PC-3 (cell line): ENCODE measurements around the gene RCSD1. TPM values are rescaled to one million over a fixed set of nuclear protein-coding genes. Genes with fewer than 3 reads are reported as not detected.

Experiments used
- ATAC-seq: fragments of 200-7000 bp; cut with Tn5 transposase; 2 replicates; pipeline ENCODE4 v1.9.1; 2020; ENCODE audit warnings: mild to moderate bottlenecking, moderate library complexity
- BruUV-seq: library from RNA; stranded (reverse); fragments of 400-500 nt; replicated peaks from 2 replicates; lab custom pipeline; 2021; lab: Mats Ljungman, UMichigan
- CTCF ChIA-PET: fragments of 300-600 bp; sonication (Branson Sonifier 250); formaldehyde crosslinking; loops from one replicate; lab custom pipeline; 2022; ENCODE audit warnings: antibody characterized with exemption; lab: Charles Lee
- POLR2A ChIA-PET: fragments of 300-600 bp; sonication (Branson Sonifier 250); formaldehyde crosslinking; loops from one replicate; lab custom pipeline; 2022; ENCODE audit warnings: antibody characterized with exemption; ENCODE audit not compliant: unreplicated experiment; lab: Charles Lee
- DNase-seq: peaks from one replicate; pipeline ENCODE4 v3.0.0-alpha.2; 2015
- H2AFZ ChIP-seq: fragments of 300-600 bp; sonication (generic); 2 replicates; pipeline ENCODE4 v1.6.0; 2016; ENCODE audit warnings: antibody characterized with exemption, low read length
- H3F3A ChIP-seq: fragments of 300-600 bp; sonication (generic); one replicate; pipeline ENCODE4 v1.6.0; 2017; ENCODE audit warnings: antibody characterized with exemption, low read length, control low read depth, mild to moderate bottlenecking; ENCODE audit not compliant: unreplicated experiment
- H3K27ac ChIP-seq: fragments of 300-600 bp; sonication (generic); 2 replicates; pipeline ENCODE4 v1.5.1; 2016; ENCODE audit warnings: mild to moderate bottlenecking, low read length
- H3K27me3 ChIP-seq: fragments of 300-600 bp; sonication (generic); 2 replicates; pipeline ENCODE4 v1.6.1; 2016; ENCODE audit warnings: low read length, mixed read lengths
- H3K36me3 ChIP-seq: fragments of 300-600 bp; sonication (generic); 2 replicates; pipeline ENCODE4 v1.6.1; 2016; ENCODE audit warnings: low read depth, mixed run types, low read length, mixed read lengths
- H3K4me1 ChIP-seq: fragments of 300-600 bp; sonication (generic); 2 replicates; pipeline ENCODE4 v1.5.1; 2016; ENCODE audit warnings: low read length; ENCODE audit not compliant: insufficient read depth
- H3K4me2 ChIP-seq: fragments of 300-600 bp; sonication (generic); 2 replicates; pipeline ENCODE4 v1.6.0; 2016; ENCODE audit warnings: low read length
- H3K4me3 ChIP-seq: fragments of 300-600 bp; sonication (generic); 2 replicates; pipeline ENCODE4 v1.5.1; 2016; ENCODE audit warnings: mild to moderate bottlenecking, low read length, mixed read lengths
- H3K79me2 ChIP-seq: fragments of 300-600 bp; sonication (generic); 2 replicates; pipeline ENCODE4 v1.6.1; 2017; ENCODE audit warnings: low read length, mixed read lengths
- H3K9ac ChIP-seq: fragments of 300-600 bp; sonication (generic); 2 replicates; pipeline ENCODE4 v1.6.0; 2016; ENCODE audit warnings: mild to moderate bottlenecking, low read length
- H3K9me2 ChIP-seq: fragments of 300-600 bp; sonication (generic); replicated peaks from 2 replicates; pipeline ENCODE4 v1.6.1; 2016; ENCODE audit warnings: mixed run types, low read length, mixed read lengths
- H3K9me3 ChIP-seq: fragments of 300-600 bp; sonication (generic); 2 replicates; pipeline ENCODE4 v1.6.1; 2016; ENCODE audit warnings: low read length, mixed read lengths
- H4K20me1 ChIP-seq: fragments of 300-600 bp; sonication (generic); 2 replicates; pipeline ENCODE4 v1.6.1; 2016; ENCODE audit warnings: low read length, mixed read lengths
- EZH2 ChIP-seq: fragments of 300-600 bp; sonication (generic); IDR thresholded peaks from one replicate; pipeline ENCODE4 v1.6.1; 2017; ENCODE audit warnings: antibody characterized with exemption, mild to moderate bottlenecking, low read length; ENCODE audit not compliant: unreplicated experiment
- EZH2phosphoT487 ChIP-seq: fragments of 300-600 bp; sonication (generic); IDR thresholded peaks from 2 replicates; pipeline ENCODE4 v1.6.1; 2018; ENCODE audit warnings: mild to moderate bottlenecking, antibody characterized with exemption, low read length, borderline replicate concordance
- intact Hi-C: fragments of 100-400 bp; cut with micrococcal nuclease; formaldehyde crosslinking; loops from 2 replicates; pipeline ENCODE4 v1.9.0; 2023
- total RNA-seq: library from RNA; depleted of rRNA; stranded (reverse); fragments of >200 nt; gene quantifications from 2 replicates; pipeline ENCODE4 v1.2.3, GENCODE V29; 2014
- TF ChIP-seq, protein P1 (sequence below): fragments of 300-600 bp; sonication (generic); conservative IDR thresholded peaks from 2 replicates; pipeline ENCODE4 v1.5.1; 2017; ENCODE audit warnings: antibody characterized with exemption, low read depth, mild to moderate bottlenecking, low read length

Gene RCSD1
- total RNA-seq, 1 experiment from 2014 or later, result not detected

DNA sequence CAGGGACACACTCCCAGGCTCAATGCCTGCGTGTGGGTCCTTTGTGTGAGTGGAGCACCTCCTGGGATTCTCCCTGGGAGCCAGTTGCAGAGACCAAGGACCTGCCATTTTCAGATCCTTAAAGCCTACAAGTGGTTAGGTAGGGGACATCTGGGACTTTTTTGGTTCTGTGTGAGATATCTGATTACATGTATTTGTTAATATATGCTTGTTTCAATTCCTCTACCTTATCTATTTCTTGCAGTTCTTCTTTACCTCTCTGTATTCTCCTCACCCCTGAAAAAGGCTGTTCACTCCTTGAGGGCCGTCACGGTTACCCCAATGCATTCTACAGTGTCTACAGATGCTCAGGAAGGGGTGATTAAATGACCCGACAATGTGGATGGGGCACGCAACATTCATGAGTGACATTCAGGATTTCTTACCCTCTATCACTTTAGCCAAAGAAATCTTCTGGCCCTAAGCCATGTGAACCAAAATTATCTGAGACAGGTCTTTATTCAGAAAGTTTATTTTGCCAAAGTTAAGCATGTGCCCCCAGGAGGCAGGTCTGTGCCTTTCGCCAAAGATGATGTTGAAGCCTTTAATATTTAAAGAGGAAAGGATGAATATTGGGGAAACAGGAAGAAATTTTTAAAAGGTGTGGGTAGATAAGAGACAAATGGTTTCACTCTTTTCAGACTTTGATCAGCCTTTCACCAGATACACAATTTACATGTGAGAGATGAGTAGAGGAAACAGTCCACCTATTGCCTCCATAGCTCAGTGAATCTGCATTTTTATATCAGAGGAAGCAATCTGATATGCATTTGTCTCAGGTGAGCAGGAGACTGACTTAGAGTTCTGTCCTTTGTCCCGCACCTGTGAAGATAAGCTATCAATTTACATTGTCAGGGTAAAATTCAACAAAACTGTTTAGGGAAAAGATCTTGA lies 47.1 kb downstream of the RCSD1 start:
- ATAC-seq, result no peak
- CTCF ChIA-PET, result no interaction called here

DNA sequence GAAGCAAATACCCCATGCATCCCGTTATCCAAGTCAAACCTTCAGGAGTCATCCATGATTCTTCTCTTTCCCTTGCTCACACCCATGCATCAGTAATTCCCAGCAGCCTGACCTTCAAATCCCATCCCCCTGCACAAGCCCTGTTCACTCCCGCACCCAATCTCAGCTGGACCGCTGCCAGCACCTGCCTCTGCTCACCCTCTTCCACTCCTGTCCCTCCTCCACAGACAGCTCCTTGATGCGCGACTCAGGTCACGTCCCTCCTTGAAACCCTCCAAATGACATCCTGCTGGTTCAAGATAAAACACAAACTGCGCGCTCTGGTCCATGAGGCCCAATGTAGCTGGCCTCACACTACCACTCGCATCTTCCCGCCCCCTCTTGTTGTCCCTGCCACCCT lies 48.4 kb downstream of the RCSD1 start:
- DNase-seq (no peak), ATAC-seq (no peak)
- Histone ChIP-seq H3K4me1 (peaks cover 3% of the 10 kb centered on the region; the same call in 1 of the 2 replicates), H3K79me2 (no peaks in the 10 kb centered on the region), H3K9me3 (no peaks in the 10 kb centered on the region), H3K27ac (no peak overlapping the region), H3K9ac (no peak overlapping the region), H3K9me2 (no peaks in the 10 kb centered on the region), H3F3A (no peaks in the 10 kb centered on the region), H3K27me3 (peaks cover 24% of the 10 kb centered on the region; the same call in 1 of the 2 replicates), H3K4me3 (no peak overlapping the region), H3K36me3 (no peaks in the 10 kb centered on the region), H2AFZ (no peak overlapping the region), H4K20me1 (no peaks in the 10 kb centered on the region), H3K4me2 (no peak overlapping the region)
- CTCF ChIA-PET, result no interaction called here
- no peak for TF ChIP-seq EZH2phosphoT487
- no peak for TF ChIP-seq EZH2
- TF ChIP-seq, protein P1, sequence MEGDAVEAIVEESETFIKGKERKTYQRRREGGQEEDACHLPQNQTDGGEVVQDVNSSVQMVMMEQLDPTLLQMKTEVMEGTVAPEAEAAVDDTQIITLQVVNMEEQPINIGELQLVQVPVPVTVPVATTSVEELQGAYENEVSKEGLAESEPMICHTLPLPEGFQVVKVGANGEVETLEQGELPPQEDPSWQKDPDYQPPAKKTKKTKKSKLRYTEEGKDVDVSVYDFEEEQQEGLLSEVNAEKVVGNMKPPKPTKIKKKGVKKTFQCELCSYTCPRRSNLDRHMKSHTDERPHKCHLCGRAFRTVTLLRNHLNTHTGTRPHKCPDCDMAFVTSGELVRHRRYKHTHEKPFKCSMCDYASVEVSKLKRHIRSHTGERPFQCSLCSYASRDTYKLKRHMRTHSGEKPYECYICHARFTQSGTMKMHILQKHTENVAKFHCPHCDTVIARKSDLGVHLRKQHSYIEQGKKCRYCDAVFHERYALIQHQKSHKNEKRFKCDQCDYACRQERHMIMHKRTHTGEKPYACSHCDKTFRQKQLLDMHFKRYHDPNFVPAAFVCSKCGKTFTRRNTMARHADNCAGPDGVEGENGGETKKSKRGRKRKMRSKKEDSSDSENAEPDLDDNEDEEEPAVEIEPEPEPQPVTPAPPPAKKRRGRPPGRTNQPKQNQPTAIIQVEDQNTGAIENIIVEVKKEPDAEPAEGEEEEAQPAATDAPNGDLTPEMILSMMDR, result no peak
- BruUV-seq, result no TSS peak
- intact Hi-C loops, result no loop called here
- POLR2A ChIA-PET, result no interaction called here

More for the DNA sequence above, 47.1 kb downstream of the RCSD1 start:
- H2AFZ ChIP-seq, result no peak overlapping the region
- no peak overlapping the region for H3K9ac ChIP-seq
- no peaks in the 10 kb centered on the region for H3K36me3 ChIP-seq
- no peaks in the 10 kb centered on the region for H3K9me3 ChIP-seq
- H3F3A ChIP-seq, result no peaks in the 10 kb centered on the region
- no TSS peak for BruUV-seq
- no peaks in the 10 kb centered on the region for H3K79me2 ChIP-seq
- DNase-seq, result no peak
- TF ChIP-seq EZH2phosphoT487, result no peak
- TF ChIP-seq EZH2, result no peak
- TF ChIP-seq, protein P1, result no peak
- intact Hi-C loops, result no loop called here
- peaks cover 24% of the 10 kb centered on the region; the same call in 1 of the 2 replicates for H3K27me3 ChIP-seq
- POLR2A ChIA-PET, result interaction anchor here (0.6 kb wide), 1 partner anchor 49 kb away, joined by 4 read pairs; no protein-coding TSS in a partner anchor
- no peak overlapping the region for H3K4me3 ChIP-seq
- H3K27ac ChIP-seq, result no peak overlapping the region
- no peaks in the 10 kb centered on the region for H4K20me1 ChIP-seq
- no peaks in the 10 kb centered on the region for H3K9me2 ChIP-seq
- H3K4me1 ChIP-seq, result no peaks in the 10 kb centered on the region
- H3K4me2 ChIP-seq, result no peak overlapping the region

- intact Hi-C loops, result no loop called here
- H3F3A ChIP-seq, result no peaks in the 10 kb centered on the region
- POLR2A ChIA-PET, result no interaction called here
- H4K20me1 ChIP-seq, result no peaks in the 10 kb centered on the region
- CTCF ChIA-PET, result no interaction called here
- no peak overlapping the region for H2AFZ ChIP-seq
- no TSS peak for BruUV-seq
- no peak overlapping the region for H3K9ac ChIP-seq
- H3K4me1 ChIP-seq, result peaks cover 6% of the 10 kb centered on the region; the same call in 1 of the 2 replicates
- peaks cover 24% of the 10 kb centered on the region; the same call in 1 of the 2 replicates for H3K27me3 ChIP-seq
- H3K9me2 ChIP-seq, result no peaks in the 10 kb centered on the region
- H3K36me3 ChIP-seq, result no peaks in the 10 kb centered on the region
- no peaks in the 10 kb centered on the region for H3K79me2 ChIP-seq
- no peak overlapping the region for H3K4me2 ChIP-seq
- no peak overlapping the region for H3K4me3 ChIP-seq
- H3K27ac ChIP-seq, result no peak overlapping the region
- H3K9me3 ChIP-seq, result no peaks in the 10 kb centered on the region
- TF ChIP-seq EZH2 (no peak), EZH2phosphoT487 (no peak)
- TF ChIP-seq, protein P1, result no peak
- ATAC-seq (no peak), DNase-seq (no peak)
Measured at GRCh38 chr1:167678838-167679237, 48.8 kb downstream of the RCSD1 start.
